Ovary (tissue), 9 donors: ENCODE data around the gene ANGPTL2. TPM values are rescaled to one million over a fixed set of nuclear protein-coding genes. Genes with fewer than 3 reads are reported as not detected.

Source experiments
- DNase-seq, 5 donors: peaks; one replicate each; pipeline ENCODE4 v3.0.0-alpha.2; 2019 to 2020
- H3K27ac ChIP-seq, 2 donors: fragments of 200-600 bp; one replicate each; pipeline versions ENCODE4 v1.5.1 to v1.8.0; 2019 to 2022
- H3K27me3 ChIP-seq: fragments of 200-600 bp; one replicate; pipeline ENCODE4 v1.8.0; 2022
- H3K36me3 ChIP-seq: fragments of 200-600 bp; sonication (generic); one replicate; pipeline ENCODE4 v1.5.1; 2019
- H3K4me1 ChIP-seq: one replicate; pipeline ENCODE4 v1.8.1; 2013; ENCODE audit warnings: mild to moderate bottlenecking, moderate library complexity; ENCODE audit not compliant: insufficient read depth
- H3K4me3 ChIP-seq: fragments of 200-600 bp; sonication (generic); one replicate; pipeline ENCODE4 v1.5.1; 2017
- H3K9me3 ChIP-seq, 2 donors: fragments of 200-600 bp in 1 of 2; sonication (generic) in 1 of 2; one replicate each; pipeline versions ENCODE4 v1.5.1 to v1.8.1; 2013 to 2019; ENCODE audit warnings: mild to moderate bottlenecking in 1 of 2, moderate library complexity in 1 of 2
- CTCF ChIP-seq, 3 donors: fragments of 450-650 bp in 2 of 3; fragments of 200-600 bp in 1 of 3; IDR thresholded peaks; one replicate each; pipeline versions ENCODE4 v1.5.1 to v1.8.0; 2016 to 2022; ENCODE audit warnings: antibody characterized with exemption in 3 of 3, mild to moderate bottlenecking in 1 of 3
- EP300 ChIP-seq: sonication (generic); formaldehyde crosslinking; IDR thresholded peaks from one replicate; pipeline ENCODE4 v1.6.1; 2017; ENCODE audit warnings: antibody characterized with exemption
- POLR2A ChIP-seq: fragments of 450-650 bp; IDR thresholded peaks from one replicate; pipeline ENCODE4 v1.6.1; 2017; ENCODE audit warnings: antibody characterized with exemption, mild to moderate bottlenecking, moderate library complexity
- WGBS, 3 donors: extraction: QIAGEN DNeasy Blood & Tissue Kit in 1 of 3; methylation state at CpG; one replicate each; pipeline versions ENCODE4 v1.1.5 to v1.1.7; 2013 to 2017; 5-methylcytosine and 5-hydroxymethylcytosine counted together
- intact Hi-C, 4 donors: fragments of 100-400 bp; cut with DNase I; formaldehyde crosslinking; loops; one replicate each; pipeline versions ENCODE4 v1.11.0 to v1.15.1; 2022 to 2023
- polyA plus RNA-seq, 2 donors: library from polyadenylated mRNA; stranded (reverse); fragments of 200-250 nt in 1 of 2; fragments of 350-450 nt in 1 of 2; fragmentation: Illumina TruSeq in 1 of 2; extraction: RNeasy Lipid Tissue Mini Kit (QIAGEN cat#74804) in 1 of 2; gene quantifications; one replicate each; pipeline ENCODE4 v1.2.3, GENCODE V29; 2013 to 2014
- total RNA-seq, 7 donors: library from RNA; depleted of rRNA in 2 of 7; stranded (reverse); fragments of >200 nt in 2 of 7; fragmentation: NEBNext Ultra II Directional in 3 of 7; extraction: Animal tissue kit (Norgen Biotek cat#: 25700) in 3 of 7; gene quantifications; one replicate each; pipeline versions ENCODE4 v1.1.0 to v1.2.4, GENCODE V29; 2016 to 2023
- donor health status: DM: no; HTN: no; CAD: no; lungs with moderate emphysema.
- donor health status: DM: no; HTN: no; CAD: no.
- donor health status: Bipolar disorder and iron deficiency.
- donor health status: DM: yes; HTN: yes; CAD: no.
- donor health status: DM: no; HTN: no; CAD: no.
- donor health status: DM: yes; HTN: yes; CAD: no.

The ANGPTL2 gene
- total and polyA plus RNA-seq, 9 donors, result 9.8 to 114 (median 64.1) TPM

GRCh38 chr9:127155314-127155960 is 33.0 kb upstream of the ANGPTL2 start:
- TF ChIP-seq EP300, result no peak
- no peak for TF ChIP-seq POLR2A
- TF ChIP-seq CTCF (IDR thresholded peaks at IDR 0.05), result no peak
- DNase-seq, result peak in 2 of 5 donors; percentile 7 to 9
- no peak overlapping the region for H3K4me3 ChIP-seq
- WGBS, 3 donors, result 72 to 80% (median 73%) methylated on average over 5 of the region's 5 CpGs
- H3K4me1 ChIP-seq, result peaks cover 6% of the 10 kb centered on the region
- no peaks in the 10 kb centered on the region for H3K9me3 ChIP-seq
- intact Hi-C loops, result no loop called here
- H3K27me3 ChIP-seq, result no peaks in the 10 kb centered on the region
- H3K36me3 ChIP-seq, result no peaks in the 10 kb centered on the region
- peak overlapping the region in 1 of 2 donors; percentile 40 for H3K27ac ChIP-seq

GRCh38 chr9:127154390-127155191 is 32.2 kb upstream of the ANGPTL2 start:
- Histone ChIP-seq H3K36me3 (no peaks in the 10 kb centered on the region), H3K27me3 (no peaks in the 10 kb centered on the region), H3K4me1 (peaks cover 6% of the 10 kb centered on the region), H3K4me3 (no peak overlapping the region), H3K27ac (peak overlapping the region in 1 of 2 donors; percentile 46), H3K9me3 (no peaks in the 10 kb centered on the region)
- intact Hi-C loops, result no loop called here
- DNase-seq, result peak; percentile 19 to 63 (median 48)
- TF ChIP-seq EP300 (no peak), CTCF (IDR thresholded peaks at IDR 0.05) (no peak), POLR2A (no peak)
- WGBS, 3 donors, result 33 to 58% (median 37%) methylated on average over 13 of the region's 13 CpGs

GRCh38 chr9:127154003-127154389 is 31.6 kb upstream of the ANGPTL2 start:
- Histone ChIP-seq H3K27ac (peak overlapping the region in 1 of 2 donors; percentile 46), H3K36me3 (no peaks in the 10 kb centered on the region), H3K27me3 (no peaks in the 10 kb centered on the region), H3K4me1 (peaks cover 1% of the 10 kb centered on the region), H3K4me3 (no peak overlapping the region), H3K9me3 (no peaks in the 10 kb centered on the region)
- TF ChIP-seq EP300 (no peak), CTCF (IDR thresholded peaks at IDR 0.05) (no peak), POLR2A (no peak)
- WGBS, 3 donors, result 91 to 97% (median 95%) methylated on average over 5 of the region's 5 CpGs
- intact Hi-C loops, result no loop called here
- peak; percentile 10 to 33 (median 17) for DNase-seq

GRCh38 chr9:127153501-127153900 is 31.1 kb upstream of the ANGPTL2 start:
- no peaks in the 10 kb centered on the region for H3K4me1 ChIP-seq
- no peaks in the 10 kb centered on the region for H3K36me3 ChIP-seq
- H3K27me3 ChIP-seq, result no peaks in the 10 kb centered on the region
- TF ChIP-seq POLR2A, result no peak
- TF ChIP-seq CTCF (IDR thresholded peaks at IDR 0.05), result no peak
- TF ChIP-seq EP300, result no peak
- no peak overlapping the region for H3K27ac ChIP-seq
- DNase-seq, result peak in 3 of 5 donors; percentile 0 to 14 (median 11)
- no peak overlapping the region for H3K4me3 ChIP-seq
- no peaks in the 10 kb centered on the region for H3K9me3 ChIP-seq
- intact Hi-C loops, result no loop called here
- 96 to 98% (median 97%) methylated on average over 4 of the region's 4 CpGs for WGBS, 3 donors
